HEK293 (cell line): Measurements from ENCODE around the gene DCDC2.
A peak's percentile ranks its signal among the peaks of the same experiment; 100 is the strongest.
"Not testable (repeated sequence)": the region's sequence is repeated elsewhere in the genome, so short reads cannot be mapped to it uniquely, and the experiment has no call there.

Experiments
- CTCF ChIA-PET: fragments of 350-600 bp; formaldehyde crosslinking; extraction: SDS; loops from one replicate; lab custom pipeline; 2021; ENCODE audit warnings: antibody characterized with exemption; lab: Yijun Ruan, JAX
- POLR2A ChIA-PET: fragments of 300-600 bp; formaldehyde crosslinking; extraction: SDS; loops from one replicate; lab custom pipeline; 2020; ENCODE audit warnings: antibody characterized with exemption, inconsistent platforms; lab: Yijun Ruan, JAX
- H3K27ac ChIP-seq: fragments of 200-500 bp; sonication (Bioruptor generic); 2 replicates; pipeline ENCODE4 v1.5.1; 2014; ENCODE audit warnings: low read depth, low read length, control low read depth, inconsistent platforms; ENCODE audit errors: extremely low read depth
- H3K36me3 ChIP-seq, 2 experiments: fragments of 200-500 bp in 1 of 2; sonication (Bioruptor generic) in 1 of 2; 1 replicate in 1 of 2; 2 replicates in 1 of 2; pipeline ENCODE4 v1.5.1; 2014 to 2017; ENCODE audit warnings: inconsistent platforms in 2 of 2, low read length in 2 of 2; ENCODE audit not compliant: control insufficient read depth in 2 of 2, insufficient read depth in 1 of 2
- H3K4me1 ChIP-seq: fragments of 200-500 bp; sonication (Bioruptor generic); 2 replicates; pipeline ENCODE4 v1.5.1; 2014; ENCODE audit warnings: mild to moderate bottlenecking, low read length, inconsistent platforms; ENCODE audit not compliant: control insufficient read depth, insufficient read depth
- H3K4me3 ChIP-seq: 2 replicates; pipeline ENCODE4 v1.5.1; 2011; ENCODE audit warnings: low read depth, mild to moderate bottlenecking, control low read depth, low read length, moderate library complexity
- H3K9me3 ChIP-seq: fragments of 200-500 bp; sonication (Bioruptor generic); 2 replicates; pipeline ENCODE4 v1.5.1; 2014; ENCODE audit warnings: low read depth, low read length, inconsistent platforms; ENCODE audit not compliant: control insufficient read depth, insufficient read depth
- EGR2 ChIP-seq: fragments of 450-650 bp; formaldehyde crosslinking; IDR thresholded peaks from 2 replicates; pipeline ENCODE4 v1.5.1; 2016; ENCODE audit warnings: low read depth, missing biosample characterization, missing genetic modification characterization
- GLIS1 ChIP-seq: fragments of 450-650 bp; formaldehyde crosslinking; IDR thresholded peaks from 2 replicates; pipeline ENCODE4 v1.5.1; 2016; ENCODE audit warnings: missing biosample characterization, missing genetic modification characterization
- HOXC10 ChIP-seq: sonication (generic); formaldehyde crosslinking; IDR thresholded peaks from 2 replicates; pipeline ENCODE4 v1.8.1; 2023; ENCODE audit warnings: mild to moderate bottlenecking, missing genetic modification reagents
- PBX3 ChIP-seq: sonication (generic); formaldehyde crosslinking; IDR thresholded peaks from 2 replicates; pipeline ENCODE4 v1.8.1; 2022; ENCODE audit warnings: mild to moderate bottlenecking, moderate library complexity, missing genetic modification reagents
- TCF7L2 ChIP-seq: IDR thresholded peaks from 2 replicates; pipeline ENCODE4 v1.6.1; 2011; ENCODE audit warnings: low read depth, mild to moderate bottlenecking, inconsistent platforms, low read length, moderate library complexity, borderline replicate concordance
- TRIM28 ChIP-seq: IDR thresholded peaks from 2 replicates; pipeline ENCODE4 v1.6.1; 2011; ENCODE audit warnings: low read length, control low read depth, borderline replicate concordance
- ZFP41 ChIP-seq: fragments of 450-650 bp; formaldehyde crosslinking; IDR thresholded peaks from 2 replicates; pipeline ENCODE4 v1.5.1; 2016; ENCODE audit warnings: missing biosample characterization, missing genetic modification characterization, borderline replicate concordance
- ZNF146 ChIP-seq: fragments of 450-650 bp; formaldehyde crosslinking; IDR thresholded peaks from 2 replicates; pipeline ENCODE4 v1.5.1; 2016; ENCODE audit warnings: missing biosample characterization, missing genetic modification characterization
- ZNF2 ChIP-seq: fragments of 450-650 bp; formaldehyde crosslinking; IDR thresholded peaks from 2 replicates; pipeline ENCODE4 v1.5.1; 2016; ENCODE audit warnings: missing biosample characterization, missing genetic modification characterization
- ZNF221 ChIP-seq: fragments of 450-650 bp; formaldehyde crosslinking; IDR thresholded peaks from 2 replicates; pipeline ENCODE4 v1.5.1; 2017; ENCODE audit warnings: missing biosample characterization, missing genetic modification characterization, borderline replicate concordance
- ZNF292 ChIP-seq: fragments of 450-650 bp; formaldehyde crosslinking; IDR thresholded peaks from 2 replicates; pipeline ENCODE4 v1.5.1; 2016; ENCODE audit warnings: low read depth, missing biosample characterization, missing genetic modification characterization, borderline replicate concordance
- ZNF391 ChIP-seq: fragments of 450-650 bp; formaldehyde crosslinking; IDR thresholded peaks from 2 replicates; pipeline ENCODE4 v1.5.1; 2016; ENCODE audit warnings: low read depth, missing biosample characterization, missing genetic modification characterization, borderline replicate concordance
- ZNF416 ChIP-seq: fragments of 450-650 bp; formaldehyde crosslinking; IDR thresholded peaks from 2 replicates; pipeline ENCODE4 v1.5.1; 2016; ENCODE audit warnings: missing biosample characterization, missing genetic modification characterization
- ZNF501 ChIP-seq: fragments of 450-650 bp; formaldehyde crosslinking; IDR thresholded peaks from 2 replicates; pipeline ENCODE4 v1.5.1; 2016; ENCODE audit warnings: missing biosample characterization, missing genetic modification characterization
- ZNF560 ChIP-seq: fragments of 450-650 bp; formaldehyde crosslinking; IDR thresholded peaks from 2 replicates; pipeline ENCODE4 v1.5.1; 2017; ENCODE audit warnings: missing biosample characterization, missing genetic modification characterization, borderline replicate concordance
- ZNF580 ChIP-seq: fragments of 450-650 bp; formaldehyde crosslinking; IDR thresholded peaks from 2 replicates; pipeline ENCODE4 v1.5.1; 2016; ENCODE audit warnings: missing biosample characterization, missing genetic modification characterization
- ZNF610 ChIP-seq: fragments of 450-650 bp; formaldehyde crosslinking; IDR thresholded peaks from 2 replicates; pipeline ENCODE4 v1.5.1; 2016; ENCODE audit warnings: missing biosample characterization, missing genetic modification characterization, borderline replicate concordance
- ZNF660 ChIP-seq: fragments of 450-650 bp; IDR thresholded peaks from 2 replicates; pipeline ENCODE4 v1.5.1; 2018; ENCODE audit warnings: missing biosample characterization, mild to moderate bottlenecking, missing genetic modification characterization
- ZNF768 ChIP-seq: fragments of 450-650 bp; formaldehyde crosslinking; IDR thresholded peaks from 2 replicates; pipeline ENCODE4 v1.5.1; 2018; ENCODE audit warnings: missing biosample characterization, mild to moderate bottlenecking, missing genetic modification characterization
- ZXDB ChIP-seq: fragments of 450-650 bp; formaldehyde crosslinking; IDR thresholded peaks from 2 replicates; pipeline ENCODE4 v1.5.1; 2016; ENCODE audit warnings: missing biosample characterization, missing genetic modification characterization
- TF ChIP-seq, protein P1 (sequence below): fragments of 450-650 bp; formaldehyde crosslinking; IDR thresholded peaks from 2 replicates; pipeline ENCODE4 v1.5.1; 2016; ENCODE audit warnings: missing biosample characterization, missing genetic modification characterization, low read depth

Gene DCDC2

GRCh38 chr6:24306038-24306437 is 51.8 kb downstream of the DCDC2 start:
- H3K27ac ChIP-seq: no peak overlapping the region
- no peaks in the 10 kb centered on the region for H3K36me3 ChIP-seq
- no peak overlapping the region for H3K4me3 ChIP-seq
- TF ChIP-seq GLIS1 (tag by site-specific recombination) (no peak), ZNF391 (no peak), ZNF660 (tag by site-specific recombination) (no peak), ZFP41 (no peak), EGR2 (tag by site-specific recombination) (no peak), ZNF416 (no peak), PBX3 (no peak), HOXC10 (CRISPR knock-in tag) (no peak)
- CTCF ChIA-PET: no interaction called here
- H3K4me1 ChIP-seq: no peaks in the 10 kb centered on the region
- POLR2A ChIA-PET: no interaction called here
- H3K9me3 ChIP-seq: no peaks in the 10 kb centered on the region

- H3K4me1 ChIP-seq: no peaks in the 10 kb centered on the region
- peaks cover 0 to 4% of the 10 kb centered on the region in 2 experiments; a peak in 1 of 3 replicates for H3K36me3 ChIP-seq
- TF ChIP-seq ZNF146 (tag by site-specific recombination) (peak; percentile 87), ZNF580 (peak; percentile 48; the same call in 1 of the 2 replicates), ZNF391 (no peak)
- no peaks in the 10 kb centered on the region for H3K9me3 ChIP-seq
- ChIA-PET POLR2A (no interaction called here), CTCF (interaction anchor here (0.8 to 1.1 kb wide), 2 partner anchors 14 to 63 kb away, joined by 3 to 4 read pairs; no protein-coding TSS in a partner anchor)
- no peak overlapping the region for H3K4me3 ChIP-seq
- H3K27ac ChIP-seq: no peak overlapping the region
These were observed 60.9 kb downstream of the DCDC2 start for GRCh38 chr6:24296944-24297343.

- H3K9me3 ChIP-seq, H3K4me1 ChIP-seq, H3K36me3 ChIP-seq, H3K27ac ChIP-seq, H3K4me3 ChIP-seq, POLR2A ChIA-PET: not testable (repeated sequence)
- CTCF ChIA-PET: interaction anchor here (0.7 to 0.9 kb wide), 2 partner anchors 10 to 95 kb away, joined by 4 read pairs; no protein-coding TSS in a partner anchor
These were observed 64.0 kb downstream of the DCDC2 start for GRCh38 chr6:24293852-24294251.

GRCh38 chr6:24287239-24287638 is 70.6 kb downstream of the DCDC2 start:
- peaks cover 7% of the 10 kb centered on the region; the same call in 1 of the 2 replicates for H3K4me1 ChIP-seq
- H3K9me3 ChIP-seq: no peaks in the 10 kb centered on the region
- no peak overlapping the region for H3K27ac ChIP-seq
- no peak overlapping the region for H3K4me3 ChIP-seq
- TF ChIP-seq ZNF610 (tag by site-specific recombination) (no peak), ZNF221 (tag by site-specific recombination) (no peak)
- POLR2A ChIA-PET: no interaction called here
- CTCF ChIA-PET: interaction anchor here (0.6 to 3.6 kb wide), 4 partner anchors 13 to 646 kb away, joined by 3 to 13 read pairs (median 8); no protein-coding TSS in a partner anchor
- no peaks in the 10 kb centered on the region for H3K36me3 ChIP-seq

DNA sequence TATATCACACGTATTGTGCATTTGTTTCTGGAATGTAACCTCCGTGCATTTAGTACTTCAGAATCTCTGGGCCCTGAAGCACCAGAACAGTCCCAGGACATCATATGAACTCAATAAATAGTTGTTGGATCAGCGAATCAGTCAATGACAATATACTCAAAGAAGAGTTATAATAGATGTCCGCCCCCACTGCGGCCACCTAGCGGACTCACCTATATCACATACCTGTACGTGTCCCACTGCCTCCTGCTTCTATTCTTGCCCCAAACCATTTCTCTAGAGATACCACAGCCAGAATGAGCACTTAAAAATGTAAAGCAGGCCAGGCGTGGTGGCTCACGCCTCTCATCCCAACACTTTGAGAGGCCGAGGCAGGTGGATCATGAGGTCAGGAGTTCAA is 73.9 kb downstream of the DCDC2 start:
- no peaks in the 10 kb centered on the region for H3K36me3 ChIP-seq
- ChIA-PET POLR2A (interaction anchor here (0.9 to 1.7 kb wide), 3 partner anchors 38 to 105 kb away, joined by 3 to 8 read pairs (median 6); no protein-coding TSS in a partner anchor), CTCF (interaction anchor here (0.6 to 4.1 kb wide), 42 partner anchors 8 to 1336 kb away, joined by 3 to 142 read pairs (median 8); partner anchors contain the start of genes ALDH5A1, DCDC2 and MRS2)
- H3K27ac ChIP-seq: no peak overlapping the region
- TF ChIP-seq TCF7L2: no peak
- TF ChIP-seq ZNF768: no peak
- TF ChIP-seq ZNF2 (tag by site-specific recombination): no peak
- TF ChIP-seq ZNF292 (tag by site-specific recombination): no peak
- TF ChIP-seq, protein P1, sequence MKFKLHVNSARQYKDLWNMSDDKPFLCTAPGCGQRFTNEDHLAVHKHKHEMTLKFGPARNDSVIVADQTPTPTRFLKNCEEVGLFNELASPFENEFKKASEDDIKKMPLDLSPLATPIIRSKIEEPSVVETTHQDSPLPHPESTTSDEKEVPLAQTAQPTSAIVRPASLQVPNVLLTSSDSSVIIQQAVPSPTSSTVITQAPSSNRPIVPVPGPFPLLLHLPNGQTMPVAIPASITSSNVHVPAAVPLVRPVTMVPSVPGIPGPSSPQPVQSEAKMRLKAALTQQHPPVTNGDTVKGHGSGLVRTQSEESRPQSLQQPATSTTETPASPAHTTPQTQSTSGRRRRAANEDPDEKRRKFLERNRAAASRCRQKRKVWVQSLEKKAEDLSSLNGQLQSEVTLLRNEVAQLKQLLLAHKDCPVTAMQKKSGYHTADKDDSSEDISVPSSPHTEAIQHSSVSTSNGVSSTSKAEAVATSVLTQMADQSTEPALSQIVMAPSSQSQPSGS (tag by site-specific recombination): no peak
- TF ChIP-seq ZNF501 (tag by site-specific recombination): no peak
- TF ChIP-seq ZNF560: no peak
- no peak for TF ChIP-seq ZXDB (tag by site-specific recombination)
- TF ChIP-seq TRIM28: no peak
- peaks cover 7% of the 10 kb centered on the region; the same call in 1 of the 2 replicates for H3K4me1 ChIP-seq
- H3K4me3 ChIP-seq: no peak overlapping the region
- H3K9me3 ChIP-seq: no peaks in the 10 kb centered on the region
